ENCODE results near the gene TCP11X2.
"Not testable (repeated sequence)": the region's sequence is repeated elsewhere in the genome, so short reads cannot be mapped to it uniquely, and the experiment has no call there.

Gene TCP11X2

GRCh38 chrX:102471762-102472220, at the start of gene TCP11X2:
TCP11X2 (minus strand) TSS chrX:102471812.
- not testable (repeated sequence) for DNase-seq (ENCODE audit: low read depth, low spot score)

GRCh38 chrX:102517326-102517725, 45.7 kb upstream of the TCP11X2 start:
- DNase-seq (ENCODE audit: low read depth, low spot score): no peak

- DNase-seq (ENCODE audit: low read depth, low spot score): peak; percentile 35
Observed at GRCh38 chrX:102515975-102516941, 44.6 kb upstream of the TCP11X2 start, which contains the start of gene TMSB15A. TMSB15A (minus strand) TSS chrX:102516739.

GRCh38 chrX:102514536-102514935, 42.9 kb upstream of the TCP11X2 start:
- DNase-seq (ENCODE audit: low read depth, low spot score): no peak

GRCh38 chrX:102498732-102499131, 27.1 kb upstream of the TCP11X2 start:
- DNase-seq (ENCODE audit: low read depth, low spot score): no peak

GRCh38 chrX:102491766-102492165, 20.2 kb upstream of the TCP11X2 start:
- no peak for DNase-seq (ENCODE audit: low read depth, low spot score)

- not testable (repeated sequence) for DNase-seq (ENCODE audit: low read depth, low spot score)
Observed at GRCh38 chrX:102478765-102479164, 7.2 kb upstream of the TCP11X2 start.

GRCh38 chrX:102470215-102470614, 1.4 kb downstream of the TCP11X2 start:
- not testable (repeated sequence) for DNase-seq (ENCODE audit: low read depth, low spot score)

GRCh38 chrX:102458615-102459014, 13.0 kb downstream of the TCP11X2 start:
- not testable (repeated sequence) for DNase-seq (ENCODE audit: low read depth, low spot score)

GRCh38 chrX:102439908-102440307, 31.7 kb downstream of the TCP11X2 start, which contains the start of gene NXF2B:
NXF2B (minus strand) TSS chrX:102440008; CDS start chrX:102380036, 59,972 bp downstream.
- DNase-seq (ENCODE audit: low read depth, low spot score): not testable (repeated sequence)

GRCh38 chrX:102414493-102414892, 57.1 kb downstream of the TCP11X2 start:
- DNase-seq (ENCODE audit: low read depth, low spot score): not testable (repeated sequence)

Data from iPS DF 19.7 (cell line).